Measurements from ENCODE around the gene UVSSA.

Gene UVSSA

GRCh38 chr4:1364748-1365147 lies 17.7 kb downstream of the UVSSA start:
- no peak for TF ChIP-seq CTCF (IDR thresholded peaks at IDR 0.05; ENCODE audit: insufficient read depth, missing control alignments)
- DNase-seq (ENCODE audit: insufficient read length, low spot score) (no peak), FAIRE-seq (no peak)

- DNase-seq (ENCODE audit: insufficient read length, low spot score): no peak
- TF ChIP-seq CTCF (IDR thresholded peaks at IDR 0.05; ENCODE audit: insufficient read depth, missing control alignments): no peak
- no peak for FAIRE-seq
These were observed 18.5 kb downstream of the UVSSA start for GRCh38 chr4:1365271-1366178.

- TF ChIP-seq CTCF (IDR thresholded peaks at IDR 0.05; ENCODE audit: insufficient read depth, missing control alignments): no peak
These were observed 19.6 kb downstream of the UVSSA start for GRCh38 chr4:1366371-1367229.

GRCh38 chr4:1367230-1367935 lies 20.4 kb downstream of the UVSSA start:
- no peak for TF ChIP-seq CTCF (IDR thresholded peaks at IDR 0.05; ENCODE audit: insufficient read depth, missing control alignments)
- DNase-seq (ENCODE audit: insufficient read length, low spot score) (no peak), FAIRE-seq (no peak)

More at GRCh38 chr4:1366371-1367229, 19.6 kb downstream of the UVSSA start:
- FAIRE-seq: no peak
- DNase-seq (ENCODE audit: insufficient read length, low spot score): no peak

GRCh38 chr4:1367936-1368289 lies 20.9 kb downstream of the UVSSA start:
- no peak for TF ChIP-seq CTCF (IDR thresholded peaks at IDR 0.05; ENCODE audit: insufficient read depth, missing control alignments)
- FAIRE-seq (no peak), DNase-seq (ENCODE audit: insufficient read length, low spot score) (no peak)

- DNase-seq (ENCODE audit: insufficient read length, low spot score) (no peak), FAIRE-seq (no peak)
- no peak for TF ChIP-seq CTCF (IDR thresholded peaks at IDR 0.05; ENCODE audit: insufficient read depth, missing control alignments)
These were observed 21.5 kb downstream of the UVSSA start for GRCh38 chr4:1368421-1369090.

All from D721Med (cell line).